ENCODE data around the gene KPNA1. TPM values are rescaled to one million over a fixed set of nuclear protein-coding genes. Genes with fewer than 3 reads are reported as not detected.

Gene KPNA1
- total RNA-seq, 3 donors from 2014 or later (not counting 1 experiment from before 2014, with no cell fraction given), result 62.3 to 67.1 (median 63.1) TPM

DNA sequence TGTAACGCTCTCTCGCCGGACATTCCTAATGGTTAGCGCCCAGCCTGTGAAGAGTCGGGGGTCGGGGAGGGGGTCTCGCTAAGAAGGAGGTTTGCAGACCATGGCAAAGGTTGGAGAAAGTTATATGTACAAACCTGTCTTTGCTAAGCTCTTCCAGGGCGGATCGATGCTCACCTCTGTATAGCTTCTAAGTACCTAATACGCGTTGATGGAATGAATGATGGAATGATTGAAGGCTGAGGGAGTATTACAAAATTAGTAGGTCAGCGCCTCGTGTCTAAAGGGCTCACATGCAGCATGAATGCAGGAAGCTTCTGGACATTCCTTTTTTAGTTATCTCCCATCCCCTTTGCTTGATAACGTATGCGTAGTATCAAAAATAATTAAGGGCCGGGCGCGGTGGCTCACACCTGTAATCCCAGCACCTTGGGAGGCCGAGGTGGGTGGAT lies 305 bp upstream of the KPNA1 start:
- no peak for DNase-seq
- Mint-ChIP-seq H3K4me3 (peak overlapping the region; percentile 85), H3K9me3 (no peaks in the 10 kb centered on the region), H3K27ac (peak overlapping the region; percentile 87 to 90), H3K4me1 (peaks cover 40 to 42% of the 10 kb centered on the region in 2 donors), H3K27me3 (ENCODE audit: low read depth in 2 of 2) (peaks cover 0 to 7% of the 10 kb centered on the region in 2 donors), H3K36me3 (no peaks in the 10 kb centered on the region)
- peak overlapping the region; percentile 97 for H3K27ac ChIP-seq (ENCODE audit: low read length)
- no peaks in the 10 kb centered on the region for H3K9me3 ChIP-seq (ENCODE audit: control insufficient read depth, insufficient read depth, low read length)
- WGBS (ENCODE audit: insufficient coverage), result 38% methylated on average over 19 of the region's 19 CpGs
- ATAC-seq, result no peak
- peaks cover 14% of the 10 kb centered on the region for H3K4me1 ChIP-seq (ENCODE audit: control insufficient read depth, insufficient read depth, low read length)
- H3K4me3 ChIP-seq (ENCODE audit: low read length), result peak overlapping the region; percentile 40
- no peaks in the 10 kb centered on the region for H3K27me3 ChIP-seq (ENCODE audit: control insufficient read depth, insufficient read depth, low read length)
- H3K36me3 ChIP-seq (ENCODE audit: control insufficient read depth, insufficient read depth, low read length), result no peaks in the 10 kb centered on the region
- intact Hi-C loops (cut with micrococcal nuclease), result loop anchor here (10.0 kb wide), 1 partner anchor 130 kb away; the partner anchor contains the start of genes FAM162A and MIX23
- TF ChIP-seq, protein P1, sequence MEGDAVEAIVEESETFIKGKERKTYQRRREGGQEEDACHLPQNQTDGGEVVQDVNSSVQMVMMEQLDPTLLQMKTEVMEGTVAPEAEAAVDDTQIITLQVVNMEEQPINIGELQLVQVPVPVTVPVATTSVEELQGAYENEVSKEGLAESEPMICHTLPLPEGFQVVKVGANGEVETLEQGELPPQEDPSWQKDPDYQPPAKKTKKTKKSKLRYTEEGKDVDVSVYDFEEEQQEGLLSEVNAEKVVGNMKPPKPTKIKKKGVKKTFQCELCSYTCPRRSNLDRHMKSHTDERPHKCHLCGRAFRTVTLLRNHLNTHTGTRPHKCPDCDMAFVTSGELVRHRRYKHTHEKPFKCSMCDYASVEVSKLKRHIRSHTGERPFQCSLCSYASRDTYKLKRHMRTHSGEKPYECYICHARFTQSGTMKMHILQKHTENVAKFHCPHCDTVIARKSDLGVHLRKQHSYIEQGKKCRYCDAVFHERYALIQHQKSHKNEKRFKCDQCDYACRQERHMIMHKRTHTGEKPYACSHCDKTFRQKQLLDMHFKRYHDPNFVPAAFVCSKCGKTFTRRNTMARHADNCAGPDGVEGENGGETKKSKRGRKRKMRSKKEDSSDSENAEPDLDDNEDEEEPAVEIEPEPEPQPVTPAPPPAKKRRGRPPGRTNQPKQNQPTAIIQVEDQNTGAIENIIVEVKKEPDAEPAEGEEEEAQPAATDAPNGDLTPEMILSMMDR (IDR thresholded peaks at IDR 0.05), result no peak

DNA sequence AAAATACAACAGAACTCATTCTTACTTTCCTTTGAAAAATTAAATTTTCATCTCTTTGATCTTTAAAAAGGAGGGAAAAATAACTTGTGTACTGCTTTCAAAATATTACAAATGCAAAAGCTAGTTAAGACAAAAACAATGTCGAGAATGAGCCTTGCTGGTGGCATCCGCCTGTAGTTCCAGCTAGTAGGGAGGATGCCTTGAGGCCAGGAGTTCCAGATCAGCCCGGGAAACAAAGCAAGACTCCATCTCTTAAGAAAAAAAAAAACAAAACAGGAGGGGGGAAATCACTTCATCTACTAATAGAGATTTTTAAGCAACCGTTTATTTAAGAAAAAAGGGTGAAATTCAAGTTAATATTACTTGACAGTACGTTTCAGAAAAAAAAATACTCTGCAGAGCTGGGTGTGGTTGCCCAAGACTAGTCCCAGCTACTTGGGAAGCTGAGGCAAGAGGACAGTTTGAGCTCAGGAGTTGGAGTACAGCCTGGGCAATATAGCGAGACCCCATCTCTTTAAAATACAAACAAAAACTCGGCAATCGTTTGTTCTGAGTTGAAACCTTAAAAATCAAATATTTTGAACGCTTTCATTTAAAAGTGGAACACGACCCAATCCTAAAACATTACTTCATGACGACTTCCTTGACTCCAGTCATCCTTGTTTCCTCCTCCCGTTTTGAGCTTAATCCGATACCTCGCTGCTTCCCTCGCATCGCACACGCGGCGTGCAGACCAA lies 1.2 kb downstream of the KPNA1 start:
- TF ChIP-seq, protein P1 (IDR thresholded peaks at IDR 0.05), result no peak
- WGBS (ENCODE audit: insufficient coverage), result 16% methylated on average over 18 of the region's 19 CpGs
- H3K27me3 ChIP-seq (ENCODE audit: control insufficient read depth, insufficient read depth, low read length), result no peaks in the 10 kb centered on the region
- H3K27ac ChIP-seq (ENCODE audit: low read length), result peak overlapping the region; percentile 97
- no peaks in the 10 kb centered on the region for H3K9me3 Mint-ChIP-seq
- H3K4me3 Mint-ChIP-seq, result peak overlapping the region; percentile 91
- DNase-seq (no peak), ATAC-seq (no peak)
- H3K36me3 ChIP-seq (ENCODE audit: control insufficient read depth, insufficient read depth, low read length), result no peaks in the 10 kb centered on the region
- peaks cover 48 to 54% of the 10 kb centered on the region in 2 donors for H3K4me1 Mint-ChIP-seq
- peaks cover 14% of the 10 kb centered on the region for H3K4me1 ChIP-seq (ENCODE audit: control insufficient read depth, insufficient read depth, low read length)
- peak overlapping the region; percentile 70 for H3K4me3 ChIP-seq (ENCODE audit: low read length)
- peak overlapping the region; percentile 87 to 90 for H3K27ac Mint-ChIP-seq
- intact Hi-C loops (cut with micrococcal nuclease), result loop anchor here (1.0 to 10.0 kb wide), 3 partner anchors 16 to 129 kb away; partner anchors contain the start of genes FAM162A, MIX23 and WDR5B
- H3K27me3 Mint-ChIP-seq (ENCODE audit: low read depth in 2 of 2), result peaks cover 0 to 6% of the 10 kb centered on the region in 2 donors
- no peaks in the 10 kb centered on the region for H3K36me3 Mint-ChIP-seq
- no peaks in the 10 kb centered on the region for H3K9me3 ChIP-seq (ENCODE audit: control insufficient read depth, insufficient read depth, low read length)

DNA sequence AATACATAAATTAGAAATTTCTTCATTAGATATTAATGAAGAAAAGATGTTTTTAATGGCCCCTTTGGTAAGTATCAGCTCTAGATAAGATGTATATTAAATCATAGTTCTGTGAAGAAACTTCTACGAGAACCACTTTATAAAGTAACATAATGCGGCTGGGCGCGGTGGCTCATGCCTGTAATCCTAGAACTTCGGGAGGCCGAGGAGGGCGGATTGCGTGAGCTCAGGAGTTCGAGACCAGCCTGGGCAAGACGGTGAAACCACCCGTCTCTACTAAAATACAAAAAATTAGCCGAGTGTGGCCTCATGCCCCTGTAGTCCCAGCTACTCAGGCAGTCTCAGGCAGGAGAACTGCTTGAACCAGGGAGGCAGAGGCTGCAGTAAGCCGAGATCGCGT lies 2.5 kb downstream of the KPNA1 start:
- Mint-ChIP-seq H3K27me3 (ENCODE audit: low read depth in 2 of 2) (no peaks in the 10 kb centered on the region), H3K4me1 (peaks cover 58 to 60% of the 10 kb centered on the region in 2 donors), H3K9me3 (no peaks in the 10 kb centered on the region), H3K27ac (peak overlapping the region in 1 of 2 donors; percentile 68), H3K36me3 (no peaks in the 10 kb centered on the region), H3K4me3 (peak overlapping the region; percentile 21)
- TF ChIP-seq, protein P1 (IDR thresholded peaks at IDR 0.05), result no peak
- Histone ChIP-seq H3K27me3 (ENCODE audit: control insufficient read depth, insufficient read depth, low read length) (no peaks in the 10 kb centered on the region), H3K9me3 (ENCODE audit: control insufficient read depth, insufficient read depth, low read length) (no peaks in the 10 kb centered on the region), H3K27ac (ENCODE audit: low read length) (no peak overlapping the region), H3K36me3 (ENCODE audit: control insufficient read depth, insufficient read depth, low read length) (no peaks in the 10 kb centered on the region), H3K4me3 (ENCODE audit: low read length) (no peak overlapping the region), H3K4me1 (ENCODE audit: control insufficient read depth, insufficient read depth, low read length) (peaks cover 14% of the 10 kb centered on the region)
- ATAC-seq, result no peak
- 96% methylated on average over 13 of the region's 15 CpGs for WGBS (ENCODE audit: insufficient coverage)
- intact Hi-C loops (cut with micrococcal nuclease), result loop anchor here (10.0 kb wide), 1 partner anchor 127 kb away; the partner anchor contains the start of genes FAM162A and MIX23
- DNase-seq, result no peak

All from natural killer cell (primary cell).